GM12801 (cell line): ENCODE data around the gene ATF5.

Experiments used
- TF ChIP-seq, protein P1 (sequence below): IDR thresholded peaks from one replicate; pipeline ENCODE4 v1.5.1; 2011; ENCODE audit warnings: control low read depth; ENCODE audit not compliant: insufficient read length; ENCODE audit errors: extremely low read depth

Gene ATF5

DNA sequence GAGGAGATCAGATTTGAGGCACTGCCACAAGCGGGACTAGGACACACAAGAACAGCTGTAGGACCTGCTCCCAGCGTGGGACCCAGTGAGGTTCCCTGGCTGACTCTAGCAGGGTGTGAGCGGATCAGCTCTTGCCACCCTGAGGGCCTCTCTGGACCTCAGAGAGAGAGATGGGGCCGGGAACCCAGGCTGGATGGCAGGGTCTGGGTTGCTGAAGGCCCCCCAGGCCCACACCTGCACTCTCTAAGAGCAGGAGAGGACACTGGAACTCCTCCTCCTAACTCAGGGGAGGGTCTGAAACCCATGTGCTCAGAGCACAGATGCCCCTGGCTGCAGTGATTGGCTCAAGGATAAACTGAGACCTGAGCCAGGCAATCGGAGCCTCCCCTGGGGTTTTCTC, 18.8 kb upstream of the ATF5 start:
- TF ChIP-seq, protein P1, sequence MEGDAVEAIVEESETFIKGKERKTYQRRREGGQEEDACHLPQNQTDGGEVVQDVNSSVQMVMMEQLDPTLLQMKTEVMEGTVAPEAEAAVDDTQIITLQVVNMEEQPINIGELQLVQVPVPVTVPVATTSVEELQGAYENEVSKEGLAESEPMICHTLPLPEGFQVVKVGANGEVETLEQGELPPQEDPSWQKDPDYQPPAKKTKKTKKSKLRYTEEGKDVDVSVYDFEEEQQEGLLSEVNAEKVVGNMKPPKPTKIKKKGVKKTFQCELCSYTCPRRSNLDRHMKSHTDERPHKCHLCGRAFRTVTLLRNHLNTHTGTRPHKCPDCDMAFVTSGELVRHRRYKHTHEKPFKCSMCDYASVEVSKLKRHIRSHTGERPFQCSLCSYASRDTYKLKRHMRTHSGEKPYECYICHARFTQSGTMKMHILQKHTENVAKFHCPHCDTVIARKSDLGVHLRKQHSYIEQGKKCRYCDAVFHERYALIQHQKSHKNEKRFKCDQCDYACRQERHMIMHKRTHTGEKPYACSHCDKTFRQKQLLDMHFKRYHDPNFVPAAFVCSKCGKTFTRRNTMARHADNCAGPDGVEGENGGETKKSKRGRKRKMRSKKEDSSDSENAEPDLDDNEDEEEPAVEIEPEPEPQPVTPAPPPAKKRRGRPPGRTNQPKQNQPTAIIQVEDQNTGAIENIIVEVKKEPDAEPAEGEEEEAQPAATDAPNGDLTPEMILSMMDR = no peak

DNA sequence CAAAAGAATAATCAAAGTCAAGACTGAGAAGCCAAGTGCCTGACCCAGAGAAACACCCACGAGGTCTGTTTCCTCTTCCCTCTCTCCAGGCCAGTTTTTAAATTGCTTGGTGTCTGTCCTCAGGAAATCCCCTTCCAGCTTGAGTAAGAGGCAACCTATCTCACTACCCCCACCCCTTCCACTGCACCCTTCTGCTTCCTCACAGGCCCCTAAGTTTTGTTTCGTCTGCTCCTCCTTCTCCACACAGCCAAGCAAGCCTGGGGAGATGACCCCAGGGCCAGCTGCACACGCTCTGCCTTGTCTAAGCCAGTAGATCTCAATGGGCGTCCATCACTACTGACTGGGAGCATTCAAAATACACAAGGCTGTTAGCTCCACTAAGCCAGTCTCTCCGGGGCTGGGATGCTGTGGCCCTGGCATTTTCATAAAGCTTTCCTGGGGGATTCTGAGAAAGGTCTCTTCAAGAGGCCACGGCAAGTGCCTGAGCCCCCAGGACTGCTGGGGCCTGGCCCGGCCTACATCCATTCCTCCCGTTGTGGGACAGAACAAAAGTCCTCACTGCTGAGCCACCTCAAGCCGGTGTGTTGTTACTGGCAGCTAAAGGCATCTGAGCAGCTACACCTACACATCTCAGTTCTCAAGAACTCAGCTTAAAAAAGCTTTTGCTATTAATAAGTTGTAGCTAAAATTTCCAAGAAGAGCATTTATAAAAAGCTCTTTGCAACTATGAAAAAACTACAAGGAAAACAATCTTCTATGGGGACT, 17.4 kb upstream of the ATF5 start:
- TF ChIP-seq, protein P1 = no peak

DNA sequence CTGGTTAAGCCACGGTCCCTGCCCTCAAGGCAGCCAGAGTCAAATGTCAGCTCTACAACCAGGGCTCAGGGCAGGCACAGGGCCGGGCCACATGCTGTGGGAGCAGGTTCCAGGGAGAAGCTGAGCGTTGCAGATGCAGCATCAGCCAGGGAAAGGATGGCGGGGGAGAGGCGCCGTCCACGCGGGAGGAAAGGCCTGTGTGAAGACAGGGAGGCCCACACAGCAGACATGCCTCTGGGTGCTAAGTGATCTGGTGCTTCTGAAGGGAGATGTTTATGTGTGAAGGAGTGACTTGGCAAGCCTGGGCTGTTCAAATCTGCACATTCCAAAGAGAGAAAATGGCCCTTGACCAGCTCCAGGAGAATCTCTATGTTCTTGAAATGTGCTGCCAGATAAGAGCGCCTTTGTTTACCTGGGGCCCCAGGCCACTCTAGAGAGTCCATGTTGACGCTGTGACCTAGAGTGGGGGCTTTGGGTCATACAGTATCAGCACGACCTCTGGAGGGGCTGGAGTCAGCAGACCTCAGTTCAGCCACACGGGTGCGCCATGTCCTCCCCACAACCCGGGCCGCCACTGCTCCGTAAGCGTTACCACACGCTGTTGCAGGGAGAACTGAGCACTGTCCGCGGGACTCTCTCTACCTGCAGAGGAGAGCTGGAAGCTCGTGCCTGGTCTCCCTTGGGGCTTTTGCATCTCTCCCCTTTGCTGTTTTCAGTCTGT, 15.9 kb upstream of the ATF5 start:
- TF ChIP-seq, protein P1 = no peak

DNA sequence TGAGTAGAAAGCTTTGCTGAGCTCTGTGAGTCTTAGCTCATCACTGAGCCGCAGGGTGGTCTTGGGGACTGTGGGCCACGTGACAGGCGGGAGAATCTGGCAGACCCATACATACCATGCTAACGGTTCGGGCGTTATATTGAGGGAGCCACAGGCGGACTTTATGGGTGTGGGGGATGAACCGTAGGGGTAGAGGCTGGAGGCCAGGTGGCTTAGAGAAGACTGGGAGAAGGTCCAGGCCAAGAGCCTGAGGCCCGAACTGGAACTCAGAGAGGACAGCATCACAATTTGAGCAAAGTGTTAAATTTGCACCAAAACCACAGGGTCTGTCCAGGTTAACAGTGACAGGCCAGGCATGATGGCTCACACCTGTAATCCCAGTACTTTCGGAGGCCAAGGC, 15.3 kb upstream of the ATF5 start:
- TF ChIP-seq, protein P1 = no peak

DNA sequence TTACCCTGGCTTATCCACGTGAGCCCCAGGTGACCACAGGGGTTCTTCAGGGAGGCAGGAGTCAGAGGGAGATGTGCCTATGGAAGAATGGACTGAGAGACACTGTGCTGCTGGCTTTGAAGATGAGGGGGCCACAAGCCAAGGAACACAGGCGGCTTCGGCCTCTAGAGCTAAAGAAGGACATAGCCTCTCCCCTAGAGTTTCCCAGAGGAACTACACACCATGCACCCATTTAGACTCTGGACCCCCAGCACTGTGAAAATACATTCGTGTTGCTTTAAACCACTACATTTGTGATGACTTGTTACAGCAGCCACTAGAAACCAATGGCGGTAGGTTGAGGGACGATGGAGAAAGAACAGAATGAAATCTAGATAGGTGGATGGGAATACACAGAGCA, 13.7 kb upstream of the ATF5 start:
- TF ChIP-seq, protein P1 = no peak

DNA sequence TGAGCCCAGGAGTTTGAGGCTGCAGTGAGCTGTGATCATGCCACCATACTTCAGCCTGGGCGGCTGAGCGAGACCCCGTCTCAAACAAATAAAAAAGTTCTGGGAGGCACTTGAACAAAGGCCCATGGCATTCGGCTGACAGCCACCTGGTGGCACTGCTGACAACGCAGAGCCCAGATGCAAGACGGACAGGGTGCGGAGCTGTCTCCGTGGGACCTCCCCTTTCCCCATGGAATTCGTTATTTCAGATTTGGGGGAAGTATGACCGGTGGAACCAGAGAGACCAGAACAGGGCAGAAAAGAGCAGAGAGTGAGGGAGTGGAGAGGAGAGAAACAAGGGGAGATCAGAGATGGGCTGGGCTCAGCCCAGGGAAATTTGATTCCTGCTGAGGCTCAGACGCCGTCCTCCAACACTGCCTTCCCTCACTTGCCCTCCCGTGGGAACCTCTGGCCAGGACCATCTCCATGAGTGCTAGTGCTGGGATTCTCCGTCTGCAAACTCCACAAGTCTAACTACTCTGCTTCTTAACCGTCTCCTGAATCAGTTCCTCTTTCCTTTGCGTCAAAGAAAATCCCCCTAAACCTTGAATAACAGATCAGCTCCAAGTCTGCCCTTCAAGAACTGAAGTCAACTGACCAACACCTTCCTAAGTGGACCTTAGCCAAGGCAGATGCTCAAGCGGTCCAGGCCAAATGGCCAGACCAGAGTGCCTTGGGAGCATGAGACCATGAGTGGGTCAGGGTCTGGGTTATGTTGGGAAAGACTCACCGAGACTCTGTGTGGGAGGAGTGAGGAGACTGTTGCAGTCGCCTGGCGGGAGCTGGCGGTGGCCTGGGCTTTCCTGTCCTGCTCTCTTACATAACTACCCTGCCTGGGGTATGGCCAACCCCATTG, 11.9 kb upstream of the ATF5 start:
- TF ChIP-seq, protein P1 = no peak

DNA sequence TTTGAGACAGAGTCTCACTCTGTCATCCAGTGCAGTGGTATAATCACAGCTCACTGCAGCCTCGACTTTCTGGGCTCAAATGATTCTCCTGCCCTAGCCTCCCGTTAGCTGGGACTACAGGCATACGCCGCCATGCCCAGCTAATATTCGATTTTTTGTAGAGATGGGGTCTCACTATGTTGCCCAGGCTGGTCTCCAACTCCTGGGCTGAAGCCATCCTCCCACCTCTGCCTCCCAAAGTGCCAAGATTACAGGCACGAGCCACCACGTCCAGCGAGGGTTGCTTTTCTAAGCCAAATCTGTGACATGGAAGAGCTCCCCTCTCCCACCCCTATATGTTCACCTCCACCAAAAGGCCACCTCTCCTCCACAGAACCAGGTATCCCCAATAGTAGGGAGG, 10.9 kb upstream of the ATF5 start:
- TF ChIP-seq, protein P1 = no peak
